Measurements from ENCODE around the gene EFTUD2.

- no peak for TF ChIP-seq GATA2 (IDR thresholded peaks at IDR 0.05; ENCODE audit: low read depth, low read length)
- TF ChIP-seq GATA3 (IDR thresholded peaks at IDR 0.05; ENCODE audit: low read depth, low read length), result no peak
Measured at GRCh38 chr17:44801880-44802279, 97.4 kb downstream of the EFTUD2 start.
